Natural killer cell (primary cell): ENCODE measurements around the gene IL19. TPM values are rescaled to one million over a fixed set of nuclear protein-coding genes. Genes with fewer than 3 reads are reported as not detected.

Experiments used
- ATAC-seq, 3 donors: fragments of 150-1000 bp in 2 of 3; fragments of 200-7000 bp in 1 of 3; cut with Tn5 transposase; 1 replicate in 1 of 3; 2 replicates in 2 of 3; pipeline ENCODE4 v1.10.0; 2021; ENCODE audit warnings: mild to moderate bottlenecking in 2 of 3, moderate library complexity in 2 of 3
- DNase-seq, 2 donors: peaks; one replicate each; pipeline versions ENCODE4 v3.0.0 to v3.0.0-alpha.2; 2013 to 2021; ENCODE audit warnings: mixed read lengths in 1 of 2
- H3K27ac ChIP-seq: one replicate; pipeline ENCODE4 v1.5.1; 2013; ENCODE audit warnings: mild to moderate bottlenecking, low read length
- H3K27me3 ChIP-seq: one replicate; pipeline ENCODE4 v1.6.1; 2013; ENCODE audit warnings: low read length; ENCODE audit not compliant: control insufficient read depth, insufficient read depth
- H3K36me3 ChIP-seq: one replicate; pipeline ENCODE4 v1.6.1; 2013; ENCODE audit warnings: low read length; ENCODE audit not compliant: control insufficient read depth, insufficient read depth
- H3K4me1 ChIP-seq: one replicate; pipeline ENCODE4 v1.6.1; 2013; ENCODE audit warnings: low read length; ENCODE audit not compliant: control insufficient read depth, insufficient read depth
- H3K4me3 ChIP-seq: one replicate; pipeline ENCODE4 v1.5.1; 2013; ENCODE audit warnings: low read length
- H3K9me3 ChIP-seq: one replicate; pipeline ENCODE4 v1.6.1; 2013; ENCODE audit warnings: low read length; ENCODE audit not compliant: control insufficient read depth, insufficient read depth
- H3K27ac Mint-ChIP-seq, 2 donors: one replicate each; pipeline ENCODE4 v1.8.0; 2022; ENCODE audit warnings: mild to moderate bottlenecking in 2 of 2, mixed read lengths in 2 of 2, moderate library complexity in 1 of 2
- H3K27me3 Mint-ChIP-seq, 2 donors: one replicate each; pipeline ENCODE4 v1.8.0; 2022; ENCODE audit warnings: low read depth in 2 of 2, mixed read lengths in 2 of 2
- H3K36me3 Mint-ChIP-seq: one replicate; pipeline ENCODE4 v1.8.0; 2022; ENCODE audit warnings: mixed read lengths
- H3K4me1 Mint-ChIP-seq, 2 donors: one replicate each; pipeline ENCODE4 v1.8.0; 2022; ENCODE audit warnings: mixed read lengths in 2 of 2
- H3K4me3 Mint-ChIP-seq: one replicate; pipeline ENCODE4 v1.8.0; 2022; ENCODE audit warnings: mild to moderate bottlenecking, moderate library complexity, mixed read lengths
- H3K9me3 Mint-ChIP-seq, 2 donors: one replicate each; pipeline ENCODE4 v1.8.0; 2022; ENCODE audit warnings: mixed read lengths in 2 of 2
- WGBS: methylation state at CpG from one replicate; pipeline ENCODE4 v1.1.7; 2013; ENCODE audit warnings: missing lambda C conversion rate; ENCODE audit not compliant: insufficient coverage; 5-methylcytosine and 5-hydroxymethylcytosine counted together
- intact Hi-C: fragments of 100-400 bp; cut with micrococcal nuclease; formaldehyde crosslinking; loops from one replicate; pipeline ENCODE4 v1.14.2; 2022
- total RNA-seq, 4 donors: library from RNA; stranded (reverse); fragments of 120-200 nt in 1 of 4; gene quantifications; one replicate each; pipeline versions ENCODE4 v1.2.3 to v1.2.4, GENCODE V29; 2013 to 2022
- TF ChIP-seq, protein P1 (sequence below): fragments of 200-600 bp; IDR thresholded peaks from one replicate; pipeline ENCODE4 v1.8.0; 2022; ENCODE audit warnings: antibody characterized with exemption

IL19 gene
- total RNA-seq, 3 donors from 2014 or later (not counting 1 experiment from before 2014, with no cell fraction given) = not detected

GRCh38 chr1:206867716-206868115 lies 97.1 kb downstream of the IL19 start:
- Histone ChIP-seq H3K36me3 (no peaks in the 10 kb centered on the region), H3K9me3 (peaks cover 7% of the 10 kb centered on the region), H3K4me3 (no peak overlapping the region), H3K27ac (no peak overlapping the region), H3K27me3 (no peaks in the 10 kb centered on the region), H3K4me1 (no peaks in the 10 kb centered on the region)
- Mint-ChIP-seq H3K36me3 (no peaks in the 10 kb centered on the region), H3K9me3 (no peaks in the 10 kb centered on the region), H3K4me3 (no peak overlapping the region), H3K27ac (no peak overlapping the region), H3K27me3 (peaks cover 17 to 29% of the 10 kb centered on the region in 2 donors), H3K4me1 (peaks cover 0 to 6% of the 10 kb centered on the region in 2 donors)
- DNase-seq (no peak), ATAC-seq (no peak)
- intact Hi-C loops = no loop called here
- TF ChIP-seq, protein P1, sequence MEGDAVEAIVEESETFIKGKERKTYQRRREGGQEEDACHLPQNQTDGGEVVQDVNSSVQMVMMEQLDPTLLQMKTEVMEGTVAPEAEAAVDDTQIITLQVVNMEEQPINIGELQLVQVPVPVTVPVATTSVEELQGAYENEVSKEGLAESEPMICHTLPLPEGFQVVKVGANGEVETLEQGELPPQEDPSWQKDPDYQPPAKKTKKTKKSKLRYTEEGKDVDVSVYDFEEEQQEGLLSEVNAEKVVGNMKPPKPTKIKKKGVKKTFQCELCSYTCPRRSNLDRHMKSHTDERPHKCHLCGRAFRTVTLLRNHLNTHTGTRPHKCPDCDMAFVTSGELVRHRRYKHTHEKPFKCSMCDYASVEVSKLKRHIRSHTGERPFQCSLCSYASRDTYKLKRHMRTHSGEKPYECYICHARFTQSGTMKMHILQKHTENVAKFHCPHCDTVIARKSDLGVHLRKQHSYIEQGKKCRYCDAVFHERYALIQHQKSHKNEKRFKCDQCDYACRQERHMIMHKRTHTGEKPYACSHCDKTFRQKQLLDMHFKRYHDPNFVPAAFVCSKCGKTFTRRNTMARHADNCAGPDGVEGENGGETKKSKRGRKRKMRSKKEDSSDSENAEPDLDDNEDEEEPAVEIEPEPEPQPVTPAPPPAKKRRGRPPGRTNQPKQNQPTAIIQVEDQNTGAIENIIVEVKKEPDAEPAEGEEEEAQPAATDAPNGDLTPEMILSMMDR = no peak

DNA sequence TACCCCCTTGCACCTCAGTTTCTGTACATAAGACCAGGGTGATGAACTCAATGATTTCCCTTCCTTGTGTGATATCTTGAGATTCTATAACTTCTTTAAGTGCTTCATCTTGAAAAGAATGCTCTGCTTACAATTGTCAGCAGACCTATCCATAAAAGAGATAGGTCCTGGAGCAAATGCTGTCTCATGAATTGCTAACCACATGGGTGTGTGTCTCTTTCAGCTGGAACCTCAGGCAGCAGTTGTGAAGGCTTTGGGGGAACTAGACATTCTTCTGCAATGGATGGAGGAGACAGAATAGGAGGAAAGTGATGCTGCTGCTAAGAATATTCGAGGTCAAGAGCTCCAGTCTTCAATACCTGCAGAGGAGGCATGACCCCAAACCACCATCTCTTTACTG lies 97.7 kb downstream of the IL19 start:
- Histone ChIP-seq H3K36me3 (no peaks in the 10 kb centered on the region), H3K4me1 (no peaks in the 10 kb centered on the region), H3K4me3 (no peak overlapping the region), H3K9me3 (peaks cover 7% of the 10 kb centered on the region), H3K27me3 (no peaks in the 10 kb centered on the region), H3K27ac (no peak overlapping the region)
- Mint-ChIP-seq H3K27ac (no peak overlapping the region), H3K4me3 (no peak overlapping the region), H3K9me3 (no peaks in the 10 kb centered on the region), H3K36me3 (no peaks in the 10 kb centered on the region), H3K27me3 (peaks cover 14 to 23% of the 10 kb centered on the region in 2 donors), H3K4me1 (peaks cover 0 to 6% of the 10 kb centered on the region in 2 donors)
- DNase-seq (no peak), ATAC-seq (no peak)
- intact Hi-C loops = no loop called here
- 88% methylated on average over 1 of the region's 1 CpG for WGBS
- TF ChIP-seq, protein P1 = no peak

- Histone ChIP-seq H3K4me3 (no peak overlapping the region), H3K4me1 (no peaks in the 10 kb centered on the region), H3K36me3 (no peaks in the 10 kb centered on the region), H3K27ac (no peak overlapping the region), H3K9me3 (peaks cover 9% of the 10 kb centered on the region), H3K27me3 (no peaks in the 10 kb centered on the region)
- ATAC-seq = no peak
- DNase-seq = no peak
- Mint-ChIP-seq H3K9me3 (peaks cover 0 to 2% of the 10 kb centered on the region in 2 donors), H3K27me3 (peaks cover 8 to 9% of the 10 kb centered on the region in 2 donors), H3K4me3 (no peak overlapping the region), H3K27ac (no peak overlapping the region), H3K4me1 (no peaks in the 10 kb centered on the region), H3K36me3 (peaks cover 14% of the 10 kb centered on the region)
- TF ChIP-seq, protein P1 = no peak
- WGBS = 89% methylated on average over 3 of the region's 3 CpGs
- intact Hi-C loops = no loop called here
Measured at GRCh38 chr1:206872139-206872538, 101.6 kb downstream of the IL19 start.

DNA sequence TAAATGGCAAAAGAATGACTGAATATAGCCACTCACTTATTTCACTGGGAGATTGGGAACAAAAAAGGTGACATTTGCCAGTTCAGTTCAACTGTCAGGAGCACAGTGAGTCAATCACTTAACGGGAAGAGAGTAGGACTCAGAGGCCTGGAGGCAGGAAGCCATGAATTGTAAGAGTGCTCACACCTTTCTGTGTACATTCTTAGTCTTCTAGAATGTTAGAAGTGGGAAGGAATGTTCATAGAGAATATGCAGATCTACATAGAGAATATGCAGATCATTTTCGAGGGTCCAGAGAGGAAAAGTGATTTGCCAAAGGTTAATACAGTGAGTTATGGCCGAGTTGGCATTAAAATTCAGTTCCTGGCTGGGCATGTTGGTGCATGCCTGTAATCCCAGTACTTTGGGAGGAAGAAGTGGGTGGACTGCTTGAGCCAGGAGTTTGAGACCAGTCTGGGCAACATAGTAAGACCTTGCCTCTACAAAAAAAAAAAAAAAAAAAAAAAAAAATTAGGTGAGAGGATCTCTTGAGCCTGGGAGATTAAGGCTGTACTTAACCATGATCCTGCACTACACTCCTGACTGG lies 103.1 kb downstream of the IL19 start:
- Mint-ChIP-seq H3K36me3 (peaks cover 22% of the 10 kb centered on the region), H3K4me1 (no peaks in the 10 kb centered on the region), H3K4me3 (no peak overlapping the region), H3K9me3 (peaks cover 4 to 5% of the 10 kb centered on the region in 2 donors), H3K27ac (no peak overlapping the region), H3K27me3 (peaks cover under 1 to 9% of the 10 kb centered on the region in 2 donors)
- TF ChIP-seq, protein P1 = no peak
- 85% methylated on average over 3 of the region's 3 CpGs for WGBS
- H3K27me3 ChIP-seq = no peaks in the 10 kb centered on the region
- intact Hi-C loops = no loop called here
- H3K4me3 ChIP-seq = no peak overlapping the region
- DNase-seq (no peak), ATAC-seq (no peak)
- H3K4me1 ChIP-seq = no peaks in the 10 kb centered on the region
- no peak overlapping the region for H3K27ac ChIP-seq
- no peaks in the 10 kb centered on the region for H3K36me3 ChIP-seq
- H3K9me3 ChIP-seq = peaks cover 16% of the 10 kb centered on the region
